GM23248 (cell line): ENCODE data around the gene NAIF1. TPM values are rescaled to one million over a fixed set of nuclear protein-coding genes. Genes with fewer than 3 reads are reported as not detected.
A peak's percentile ranks its signal among the peaks of the same experiment; 100 is the strongest.
"Not testable (repeated sequence)": the region's sequence is repeated elsewhere in the genome, so short reads cannot be mapped to it uniquely, and the experiment has no call there.

ENCODE experiments used
- DNase-seq: peaks from one replicate; pipeline ENCODE4 v3.0.0-alpha.2; 2015
- H2AFZ ChIP-seq: fragments of 200-600 bp; sonication (generic); 2 replicates; pipeline ENCODE4 v1.6.1; 2016; ENCODE audit warnings: antibody characterized with exemption
- H3F3A ChIP-seq: fragments of 200-600 bp; sonication (generic); 2 replicates; pipeline ENCODE4 v1.6.1; 2016; ENCODE audit warnings: mild to moderate bottlenecking, antibody characterized with exemption, mixed run types; ENCODE audit not compliant: insufficient read depth
- H3K27ac ChIP-seq: fragments of 200-600 bp; sonication (generic); 2 replicates; pipeline ENCODE4 v1.5.1; 2016; ENCODE audit warnings: mild to moderate bottlenecking
- H3K27me3 ChIP-seq: fragments of 200-600 bp; sonication (generic); replicated peaks from 2 replicates; pipeline ENCODE4 v1.6.1; 2016; ENCODE audit warnings: mild to moderate bottlenecking; ENCODE audit not compliant: insufficient read depth
- H3K36me3 ChIP-seq: fragments of 200-600 bp; sonication (generic); 2 replicates; pipeline ENCODE4 v1.6.1; 2016; ENCODE audit warnings: low read depth, mild to moderate bottlenecking
- H3K4me1 ChIP-seq: fragments of 200-600 bp; sonication (generic); 2 replicates; pipeline ENCODE4 v1.6.1; 2016; ENCODE audit warnings: mild to moderate bottlenecking; ENCODE audit not compliant: insufficient read depth
- H3K4me2 ChIP-seq: fragments of 200-600 bp; sonication (generic); one replicate; pipeline ENCODE4 v1.6.1; 2016; ENCODE audit warnings: mild to moderate bottlenecking; ENCODE audit not compliant: unreplicated experiment
- H3K4me3 ChIP-seq: fragments of 200-600 bp; sonication (generic); 2 replicates; pipeline ENCODE4 v1.5.1; 2016; ENCODE audit warnings: mild to moderate bottlenecking
- H3K79me2 ChIP-seq: fragments of 200-600 bp; sonication (generic); 2 replicates; pipeline ENCODE4 v1.6.1; 2016; ENCODE audit warnings: mild to moderate bottlenecking; ENCODE audit not compliant: insufficient read depth
- H3K9ac ChIP-seq: fragments of 200-600 bp; sonication (generic); 2 replicates; pipeline ENCODE4 v1.6.1; 2016; ENCODE audit warnings: mild to moderate bottlenecking
- H3K9me2 ChIP-seq: fragments of 200-600 bp; sonication (generic); 2 replicates; pipeline ENCODE4 v1.6.1; 2016; ENCODE audit warnings: mixed run types, mild to moderate bottlenecking, moderate library complexity; ENCODE audit not compliant: insufficient read depth
- H3K9me3 ChIP-seq: fragments of 200-600 bp; sonication (generic); one replicate; pipeline ENCODE4 v1.6.1; 2017; ENCODE audit warnings: low read depth
- H4K20me1 ChIP-seq: fragments of 200-600 bp; sonication (generic); 2 replicates; pipeline ENCODE4 v1.6.0; 2016; ENCODE audit not compliant: insufficient read depth
- EZH2 ChIP-seq: fragments of 200-600 bp; sonication (generic); IDR thresholded peaks from 2 replicates; pipeline ENCODE4 v1.6.1; 2018; ENCODE audit warnings: antibody characterized with exemption, mild to moderate bottlenecking; ENCODE audit not compliant: insufficient read depth, poor library complexity, severe bottlenecking
- EZH2phosphoT487 ChIP-seq: fragments of 200-600 bp; sonication (generic); IDR thresholded peaks from 2 replicates; pipeline ENCODE4 v1.6.1; 2018; ENCODE audit warnings: antibody characterized with exemption, moderate library complexity, mild to moderate bottlenecking, low read depth; ENCODE audit not compliant: insufficient read depth
- WGBS, 2 experiments: methylation state at CpG; one replicate each; pipeline ENCODE4 v1.1.6; 2015 to 2017; ENCODE audit warnings: low lambda C conversion rate in 2 of 2, low coverage in 1 of 2; ENCODE audit errors: missing lambda C conversion rate in 2 of 2; 5-methylcytosine and 5-hydroxymethylcytosine counted together
- in situ Hi-C: fragments of 300-500 bp; cut with MboI; formaldehyde crosslinking; loops from 2 replicates; pipeline ENCODE4 v1.15.0; 2020
- polyA plus RNA-seq: library from polyadenylated mRNA; unstranded; fragments of >200 nt; fragmentation: Nextera tagmentation; extraction: Ambion mirVana; gene quantifications from 2 replicates; pipeline ENCODE4 v1.2.1, GENCODE V29; 2016
- total RNA-seq: library from RNA; depleted of rRNA; stranded (reverse); fragments of >200 nt; shearing (Covaris generic); gene quantifications from 2 replicates; pipeline ENCODE4 v1.2.3, GENCODE V29; 2014

Gene NAIF1
- total and polyA plus RNA-seq, 2 experiments from 2014 or later = 4.8 to 9.5 TPM

- peak; percentile 85 for DNase-seq
- Histone ChIP-seq H3K36me3 (no peaks in the 10 kb centered on the region), H3K9me3 (no peaks in the 10 kb centered on the region), H3K4me2 (peak overlapping the region; percentile 38), H3K27me3 (no peaks in the 10 kb centered on the region), H2AFZ (peak overlapping the region; percentile 61), H3K9ac (peak overlapping the region; percentile 52), H3K27ac (peak overlapping the region; percentile 79), H3F3A (peaks cover 36% of the 10 kb centered on the region), H3K4me1 (peaks cover 33% of the 10 kb centered on the region), H3K9me2 (no peaks in the 10 kb centered on the region), H4K20me1 (no peaks in the 10 kb centered on the region), H3K4me3 (peak overlapping the region; percentile 44), H3K79me2 (peaks cover 86% of the 10 kb centered on the region)
- TF ChIP-seq EZH2phosphoT487 = no peak
- no peak for TF ChIP-seq EZH2
- WGBS, 2 experiments = 5% methylated on average over 5 of the region's 5 CpGs
- in situ Hi-C loops = no loop called here
Measured at GRCh38 chr9:128072144-128073021, 5.3 kb upstream of the NAIF1 start.

- H2AFZ ChIP-seq, H3K27me3 ChIP-seq, in situ Hi-C loops, H4K20me1 ChIP-seq, H3K4me3 ChIP-seq, H3K9me2 ChIP-seq, H3K36me3 ChIP-seq, H3K9me3 ChIP-seq, DNase-seq: not testable (repeated sequence)
- H3K4me2 ChIP-seq = peak overlapping the region; percentile 45
- H3F3A ChIP-seq = peaks cover 36% of the 10 kb centered on the region
- peak overlapping the region; percentile 79 for H3K27ac ChIP-seq
- peaks cover 37% of the 10 kb centered on the region for H3K4me1 ChIP-seq
- H3K79me2 ChIP-seq = peaks cover 82% of the 10 kb centered on the region
- H3K9ac ChIP-seq = 0 out of 2 replicates have a peak overlapping the region, but pooled peaks have one; percentile 52
- WGBS, 2 experiments = 75 to 77% methylated on average over 12 of the region's 12 CpGs
Measured at GRCh38 chr9:128071475-128071874, 4.4 kb upstream of the NAIF1 start.

- peak; percentile 49 for DNase-seq
- H3K9me2 ChIP-seq = no peaks in the 10 kb centered on the region
- TF ChIP-seq EZH2phosphoT487 (no peak), EZH2 (no peak)
- H3K27ac ChIP-seq = peak overlapping the region; percentile 6; the same call in 1 of the 2 replicates
- peak overlapping the region; percentile 41 for H3K4me3 ChIP-seq
- H3K27me3 ChIP-seq = no peaks in the 10 kb centered on the region
- WGBS, 2 experiments = 6 to 19% methylated on average over 6 to 7 of the region's 7 CpGs
- in situ Hi-C loops = no loop called here
- H3K79me2 ChIP-seq = peaks cover 82% of the 10 kb centered on the region
- peak overlapping the region; percentile 30 for H2AFZ ChIP-seq
- peak overlapping the region; percentile 45 for H3K4me2 ChIP-seq
- H3K9me3 ChIP-seq = no peaks in the 10 kb centered on the region
- no peaks in the 10 kb centered on the region for H3K36me3 ChIP-seq
- H3F3A ChIP-seq = peaks cover 36% of the 10 kb centered on the region
- no peaks in the 10 kb centered on the region for H4K20me1 ChIP-seq
- H3K4me1 ChIP-seq = peaks cover 43% of the 10 kb centered on the region
- peak overlapping the region; percentile 27 for H3K9ac ChIP-seq
Measured at GRCh38 chr9:128070874-128071273, 3.8 kb upstream of the NAIF1 start.

GRCh38 chr9:128068386-128069205 lies 1.5 kb upstream of the NAIF1 start:
- peak overlapping the region; percentile 76 for H3K4me2 ChIP-seq
- in situ Hi-C loops = no loop called here
- no peaks in the 10 kb centered on the region for H3K9me2 ChIP-seq
- no peaks in the 10 kb centered on the region for H3K27me3 ChIP-seq
- TF ChIP-seq EZH2 (no peak), EZH2phosphoT487 (no peak)
- H3F3A ChIP-seq = peaks cover 30% of the 10 kb centered on the region
- peaks cover 75% of the 10 kb centered on the region for H3K79me2 ChIP-seq
- H4K20me1 ChIP-seq = no peaks in the 10 kb centered on the region
- WGBS, 2 experiments = 1 to 2% methylated on average over 30 to 50 of the region's 50 CpGs
- peak; percentile 53 for DNase-seq
- no peaks in the 10 kb centered on the region for H3K36me3 ChIP-seq
- peaks cover 45% of the 10 kb centered on the region for H3K4me1 ChIP-seq
- peak overlapping the region; percentile 80 for H3K4me3 ChIP-seq
- peak overlapping the region; percentile 58 for H3K27ac ChIP-seq
- H3K9me3 ChIP-seq = no peaks in the 10 kb centered on the region
- peak overlapping the region; percentile 77 for H3K9ac ChIP-seq
- peak overlapping the region; percentile 51 for H2AFZ ChIP-seq
